ENCODE data around the gene TAS1R1. TPM values are rescaled to one million over a fixed set of nuclear protein-coding genes. Genes with fewer than 3 reads are reported as not detected.
A peak's percentile ranks its signal among the peaks of the same experiment; 100 is the strongest.

Gene TAS1R1
- total and polyA plus RNA-seq, 9 of the 15 experiments (the other 6 are each of a cell fraction or from before 2014, with no cell fraction given): 0.06 TPM; not detected in 8

DNA sequence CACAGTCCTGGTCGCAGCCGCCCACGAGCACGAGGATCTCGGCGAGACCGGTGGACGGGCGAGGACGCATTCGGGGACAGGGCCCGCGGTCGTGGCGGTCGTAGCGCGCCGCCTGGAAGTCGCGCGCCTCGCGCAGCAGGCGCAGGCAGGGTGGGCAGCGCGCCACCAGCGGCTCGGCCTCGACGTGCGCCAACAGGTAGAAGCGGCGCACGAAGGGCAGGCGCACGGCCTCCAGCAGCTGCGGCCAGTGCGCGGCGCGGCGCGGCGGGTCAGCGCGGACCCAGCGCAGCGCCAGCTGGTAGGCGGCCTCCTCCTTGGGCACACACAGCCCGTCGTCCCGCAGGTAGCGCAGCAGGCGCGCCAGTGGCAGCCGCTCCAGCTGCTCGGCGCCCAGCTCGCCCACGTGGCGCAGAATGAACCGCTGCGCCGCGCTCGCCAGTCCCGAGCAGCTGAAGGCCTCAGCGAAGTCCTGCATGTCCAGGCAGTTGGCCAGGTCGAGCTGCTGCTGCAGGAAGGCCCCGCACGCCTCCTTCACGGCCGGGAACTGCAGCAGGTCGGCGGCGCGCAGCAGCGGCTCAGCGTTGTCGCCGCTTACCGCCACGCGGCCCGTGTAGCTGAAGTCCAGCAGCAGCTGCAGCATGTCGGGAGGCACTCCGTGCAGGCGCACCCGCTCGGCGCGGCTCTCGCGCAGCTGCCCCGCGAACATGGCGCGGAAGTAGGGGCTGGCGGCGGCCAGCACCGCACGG, 47.0 kb downstream of the TAS1R1 start:
- Histone ChIP-seq H3K79me2 (ENCODE audit: control insufficient read depth, insufficient read depth, low read length) (peaks cover 53% of the 10 kb centered on the region), H2AFZ (ENCODE audit: low read depth, low read length) (peak overlapping the region; percentile 83), H3K4me2 (ENCODE audit: insufficient read depth, low read length) (peak overlapping the region; percentile 99), H3K9ac (ENCODE audit: insufficient read depth in 1 of 2, low read depth in 2 of 2, low read length in 2 of 2) (peak overlapping the region; percentile 93 to 100), H3K36me3 (ENCODE audit: control insufficient read depth, insufficient read depth, low read length) (peaks cover 35% of the 10 kb centered on the region; the same call in 2 of the 3 replicates), H4K20me1 (replicated peaks; ENCODE audit: control insufficient read depth, insufficient read depth, low read length) (peaks cover 40% of the 10 kb centered on the region), H3K27ac (ENCODE audit: extremely low read depth, low read depth, low read length) (peak overlapping the region; percentile 99), H3K4me1 (replicated peaks in 1 of 2; ENCODE audit: control insufficient read depth in 2 of 2, insufficient read depth in 2 of 2, low read length in 2 of 2) (peaks cover 38 to 63% of the 10 kb centered on the region in 2 experiments), H3K27me3 (ENCODE audit: control insufficient read depth in 2 of 2, insufficient read depth in 2 of 2, low read length in 2 of 2) (no peaks in the 10 kb centered on the region), H3K9me3 (replicated peaks; ENCODE audit: control insufficient read depth, insufficient read depth, low read depth, low read length) (no peaks in the 10 kb centered on the region), H3K9me1 (ENCODE audit: control insufficient read depth, insufficient read depth, low read length) (peaks cover 20% of the 10 kb centered on the region), H3K4me3 (peak overlapping the region; percentile 89)
- FAIRE-seq (no peak), DNase-seq (ENCODE audit: extremely low read depth in 1 of 4, low spot score in 3 of 4) (peak in 2 of 4 experiments; percentile 54 to 60), ATAC-seq (peak; percentile 62)
- CTCF ChIA-PET (ENCODE audit: low intra/inter-chr PET ratio): no interaction called here
- intact Hi-C loops (cut with micrococcal nuclease) (loop anchor here (1.0 to 2.0 kb wide), 3 partner anchors 11 to 48 kb away; partner anchors contain the start of genes NOL9 and PHF13), in situ Hi-C loops (cut with MboI) (no loop called here)
- no TSS peak for BruUV-seq (replicated peaks)
- POLR2A ChIA-PET: interaction anchor here (0.6 to 10.7 kb wide), 15 partner anchors 8 to 88 kb away, joined by 3 to 221 read pairs (median 4); partner anchors contain the start of genes PHF13 and ZBTB48
- WGBS (ENCODE audit: insufficient coverage, low coverage, missing lambda C conversion rate): under 1% methylated on average over 102 of the region's 103 CpGs
- TF ChIP-seq, protein P1, sequence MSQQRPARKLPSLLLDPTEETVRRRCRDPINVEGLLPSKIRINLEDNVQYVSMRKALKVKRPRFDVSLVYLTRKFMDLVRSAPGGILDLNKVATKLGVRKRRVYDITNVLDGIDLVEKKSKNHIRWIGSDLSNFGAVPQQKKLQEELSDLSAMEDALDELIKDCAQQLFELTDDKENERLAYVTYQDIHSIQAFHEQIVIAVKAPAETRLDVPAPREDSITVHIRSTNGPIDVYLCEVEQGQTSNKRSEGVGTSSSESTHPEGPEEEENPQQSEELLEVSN (IDR thresholded peaks at IDR 0.05; ENCODE audit: borderline replicate concordance in 1 of 2, extremely low read depth in 1 of 2, insufficient read depth in 1 of 2, insufficient read length in 1 of 2, low read depth in 1 of 2, low read length in 1 of 2, poor library complexity in 1 of 2, severe bottlenecking in 1 of 2): peak; percentile 57 to 79
- TF ChIP-seq CBFA2T3 (IDR thresholded peaks at IDR 0.05) (no peak), NR4A1 (CRISPR knock-in tag; IDR thresholded peaks at IDR 0.05) (0 out of 2 replicates have a peak, but pooled peaks have one; percentile 41), NR4A1 (tag; IDR thresholded peaks at IDR 0.05) (no peak), GTF2F1 (IDR thresholded peaks at IDR 0.05; ENCODE audit: low read depth, low read length) (0 out of 2 replicates have a peak, but pooled peaks have one; percentile 53), ZNF224 (CRISPR knock-in tag; IDR thresholded peaks at IDR 0.05) (no peak; the same call in 1 of the 2 replicates), SAFB2 (IDR thresholded peaks at IDR 0.05; ENCODE audit: borderline replicate concordance, low read depth, low read length, severe bottlenecking) (no peak), TEAD2 (tag; IDR thresholded peaks at IDR 0.05) (no peak), MBD2 (IDR thresholded peaks at IDR 0.05; ENCODE audit: borderline replicate concordance, low read depth) (no peak), ZNF239 (CRISPR knock-in tag; IDR thresholded peaks at IDR 0.05) (peak; percentile 31; the same call in 1 of the 2 replicates), CREB1 (IDR thresholded peaks at IDR 0.05) (peak; percentile 5; the same call in 1 of the 2 replicates), CREB1 (CRISPR knock-in tag; IDR thresholded peaks at IDR 0.05) (no peak; the same call in 1 of the 2 replicates)
- TF ChIP-seq, protein P2, sequence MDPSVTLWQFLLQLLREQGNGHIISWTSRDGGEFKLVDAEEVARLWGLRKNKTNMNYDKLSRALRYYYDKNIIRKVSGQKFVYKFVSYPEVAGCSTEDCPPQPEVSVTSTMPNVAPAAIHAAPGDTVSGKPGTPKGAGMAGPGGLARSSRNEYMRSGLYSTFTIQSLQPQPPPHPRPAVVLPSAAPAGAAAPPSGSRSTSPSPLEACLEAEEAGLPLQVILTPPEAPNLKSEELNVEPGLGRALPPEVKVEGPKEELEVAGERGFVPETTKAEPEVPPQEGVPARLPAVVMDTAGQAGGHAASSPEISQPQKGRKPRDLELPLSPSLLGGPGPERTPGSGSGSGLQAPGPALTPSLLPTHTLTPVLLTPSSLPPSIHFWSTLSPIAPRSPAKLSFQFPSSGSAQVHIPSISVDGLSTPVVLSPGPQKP (CRISPR knock-in tag; IDR thresholded peaks at IDR 0.05): no peak
- TF ChIP-seq, protein P3, sequence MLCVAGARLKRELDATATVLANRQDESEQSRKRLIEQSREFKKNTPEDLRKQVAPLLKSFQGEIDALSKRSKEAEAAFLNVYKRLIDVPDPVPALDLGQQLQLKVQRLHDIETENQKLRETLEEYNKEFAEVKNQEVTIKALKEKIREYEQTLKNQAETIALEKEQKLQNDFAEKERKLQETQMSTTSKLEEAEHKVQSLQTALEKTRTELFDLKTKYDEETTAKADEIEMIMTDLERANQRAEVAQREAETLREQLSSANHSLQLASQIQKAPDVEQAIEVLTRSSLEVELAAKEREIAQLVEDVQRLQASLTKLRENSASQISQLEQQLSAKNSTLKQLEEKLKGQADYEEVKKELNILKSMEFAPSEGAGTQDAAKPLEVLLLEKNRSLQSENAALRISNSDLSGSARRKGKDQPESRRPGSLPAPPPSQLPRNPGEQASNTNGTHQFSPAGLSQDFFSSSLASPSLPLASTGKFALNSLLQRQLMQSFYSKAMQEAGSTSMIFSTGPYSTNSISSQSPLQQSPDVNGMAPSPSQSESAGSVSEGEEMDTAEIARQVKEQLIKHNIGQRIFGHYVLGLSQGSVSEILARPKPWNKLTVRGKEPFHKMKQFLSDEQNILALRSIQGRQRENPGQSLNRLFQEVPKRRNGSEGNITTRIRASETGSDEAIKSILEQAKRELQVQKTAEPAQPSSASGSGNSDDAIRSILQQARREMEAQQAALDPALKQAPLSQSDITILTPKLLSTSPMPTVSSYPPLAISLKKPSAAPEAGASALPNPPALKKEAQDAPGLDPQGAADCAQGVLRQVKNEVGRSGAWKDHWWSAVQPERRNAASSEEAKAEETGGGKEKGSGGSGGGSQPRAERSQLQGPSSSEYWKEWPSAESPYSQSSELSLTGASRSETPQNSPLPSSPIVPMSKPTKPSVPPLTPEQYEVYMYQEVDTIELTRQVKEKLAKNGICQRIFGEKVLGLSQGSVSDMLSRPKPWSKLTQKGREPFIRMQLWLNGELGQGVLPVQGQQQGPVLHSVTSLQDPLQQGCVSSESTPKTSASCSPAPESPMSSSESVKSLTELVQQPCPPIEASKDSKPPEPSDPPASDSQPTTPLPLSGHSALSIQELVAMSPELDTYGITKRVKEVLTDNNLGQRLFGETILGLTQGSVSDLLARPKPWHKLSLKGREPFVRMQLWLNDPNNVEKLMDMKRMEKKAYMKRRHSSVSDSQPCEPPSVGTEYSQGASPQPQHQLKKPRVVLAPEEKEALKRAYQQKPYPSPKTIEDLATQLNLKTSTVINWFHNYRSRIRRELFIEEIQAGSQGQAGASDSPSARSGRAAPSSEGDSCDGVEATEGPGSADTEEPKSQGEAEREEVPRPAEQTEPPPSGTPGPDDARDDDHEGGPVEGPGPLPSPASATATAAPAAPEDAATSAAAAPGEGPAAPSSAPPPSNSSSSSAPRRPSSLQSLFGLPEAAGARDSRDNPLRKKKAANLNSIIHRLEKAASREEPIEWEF (CRISPR knock-in tag; IDR thresholded peaks at IDR 0.05): no peak
